Muscle of leg (tissue), 16 donors: ENCODE data around the gene EPC2. TPM values are rescaled to one million over a fixed set of nuclear protein-coding genes. Genes with fewer than 3 reads are reported as not detected.

Experiments used
- DNase-seq: peaks from one replicate; pipeline ENCODE4 v3.0.0; 2013
- H3K27ac ChIP-seq: one replicate; pipeline ENCODE4 v1.5.1; 2013; ENCODE audit warnings: mild to moderate bottlenecking, low read length, control low read depth
- H3K27me3 ChIP-seq: one replicate; pipeline ENCODE4 v1.6.1; 2013; ENCODE audit warnings: low read length; ENCODE audit not compliant: control insufficient read depth, insufficient read depth
- H3K36me3 ChIP-seq: one replicate; pipeline ENCODE4 v1.6.1; 2013; ENCODE audit warnings: low read length; ENCODE audit not compliant: control insufficient read depth, insufficient read depth
- H3K4me1 ChIP-seq: one replicate; pipeline ENCODE4 v1.6.1; 2013; ENCODE audit warnings: low read length; ENCODE audit not compliant: control insufficient read depth, insufficient read depth
- H3K4me3 ChIP-seq: one replicate; pipeline ENCODE4 v1.5.1; 2013; ENCODE audit warnings: low read length, control low read depth
- H3K9me3 ChIP-seq: replicated peaks from 2 replicates; pipeline ENCODE4 v1.6.1; 2013; ENCODE audit warnings: low read depth, low read length; ENCODE audit not compliant: control insufficient read depth
- WGBS: methylation state at CpG from one replicate; pipeline ENCODE4 v1.1.5; 2013; ENCODE audit warnings: missing lambda C conversion rate; ENCODE audit not compliant: insufficient coverage; 5-methylcytosine and 5-hydroxymethylcytosine counted together
- long read RNA-seq, 11 donors: transcript quantifications; one replicate each; lab custom pipeline, GENCODE V29; 2026
- polyA plus RNA-seq, 8 donors: library from polyadenylated mRNA; unstranded; fragments of 120-200 nt; gene quantifications; one replicate each; pipeline versions ENCODE4 v1.2.1 to v1.2.3, GENCODE V29; 2013; ENCODE audit warnings: inconsistent platforms in 1 of 8, low replicate concordance in 1 of 8; ENCODE audit not compliant: insufficient read length in 8 of 8, insufficient read depth in 1 of 8
- total RNA-seq: library from RNA; stranded (reverse); fragments of 120-200 nt; gene quantifications from one replicate; pipeline ENCODE4 v1.2.4, GENCODE V29; 2013

The EPC2 gene, protein sequence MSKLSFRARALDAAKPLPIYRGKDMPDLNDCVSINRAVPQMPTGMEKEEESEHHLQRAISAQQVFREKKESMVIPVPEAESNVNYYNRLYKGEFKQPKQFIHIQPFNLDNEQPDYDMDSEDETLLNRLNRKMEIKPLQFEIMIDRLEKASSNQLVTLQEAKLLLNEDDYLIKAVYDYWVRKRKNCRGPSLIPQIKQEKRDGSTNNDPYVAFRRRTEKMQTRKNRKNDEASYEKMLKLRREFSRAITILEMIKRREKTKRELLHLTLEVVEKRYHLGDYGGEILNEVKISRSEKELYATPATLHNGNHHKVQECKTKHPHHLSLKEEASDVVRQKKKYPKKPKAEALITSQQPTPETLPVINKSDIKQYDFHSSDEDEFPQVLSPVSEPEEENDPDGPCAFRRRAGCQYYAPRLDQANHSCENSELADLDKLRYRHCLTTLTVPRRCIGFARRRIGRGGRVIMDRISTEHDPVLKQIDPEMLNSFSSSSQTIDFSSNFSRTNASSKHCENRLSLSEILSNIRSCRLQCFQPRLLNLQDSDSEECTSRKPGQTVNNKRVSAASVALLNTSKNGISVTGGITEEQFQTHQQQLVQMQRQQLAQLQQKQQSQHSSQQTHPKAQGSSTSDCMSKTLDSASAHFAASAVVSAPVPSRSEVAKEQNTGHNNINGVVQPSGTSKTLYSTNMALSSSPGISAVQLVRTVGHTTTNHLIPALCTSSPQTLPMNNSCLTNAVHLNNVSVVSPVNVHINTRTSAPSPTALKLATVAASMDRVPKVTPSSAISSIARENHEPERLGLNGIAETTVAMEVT
- total RNA-seq (22.7 TPM), polyA plus RNA-seq (10 to 100 TPM; 18.9 to 30.0 (median 24.5) TPM)
- long read RNA-seq, donor 1: 0 reads
- long read RNA-seq, donor 2: 0 reads
- long read RNA-seq, donor 3, partial matches to known transcripts: 0 of 1 reads
- long read RNA-seq, donor 3, other reads (novel, unspliced or antisense): 0 of 1 reads
- long read RNA-seq, donor 4: 0 reads
- long read RNA-seq, donor 5, partial matches to known transcripts: 25 of 30 reads
- long read RNA-seq, donor 5, other reads (novel, unspliced or antisense): 0 of 30 reads
- long read RNA-seq, donor 6, partial matches to known transcripts: 0 of 4 reads
- long read RNA-seq, donor 6, other reads (novel, unspliced or antisense): 0 of 4 reads
- long read RNA-seq, donor 7, partial matches to known transcripts: 5 of 8 reads
- long read RNA-seq, donor 7, other reads (novel, unspliced or antisense): 0 of 8 reads
- long read RNA-seq, donor 8, partial matches to known transcripts: 0 of 1 reads
- long read RNA-seq, donor 8, other reads (novel, unspliced or antisense): 0 of 1 reads
- long read RNA-seq, donor 9: 0 reads
- long read RNA-seq, donor 10, partial matches to known transcripts: 0 of 2 reads
- long read RNA-seq, donor 10, other reads (novel, unspliced or antisense): 0 of 2 reads
- long read RNA-seq, donor 11: 0 reads

- H3K27me3 ChIP-seq: peaks cover 8% of the 10 kb centered on the region
- H3K9me3 ChIP-seq: no peaks in the 10 kb centered on the region
- DNase-seq: peak; percentile 95
- H3K27ac ChIP-seq: peak within 1 kb of the TSS; percentile 100
- under 1% methylated on average over 65 of the region's 94 CpGs for WGBS
- peak within 1 kb of the TSS; percentile 82 for H3K4me3 ChIP-seq
- H3K4me1 ChIP-seq: peaks cover 5% of the 10 kb centered on the region
- no peaks in the 10 kb centered on the region for H3K36me3 ChIP-seq
Observed at GRCh38 chr2:148643998-148644882, at the start of gene EPC2. TSS of gene EPC2 (plus strand) at chr2:148644751. CDS start at chr2:148645018, 267 bp downstream.

- peaks cover 3% of the 10 kb centered on the region for H3K9me3 ChIP-seq
- no peaks in the 10 kb centered on the region for H3K4me1 ChIP-seq
- H3K27ac ChIP-seq: no peak overlapping the region
- 82% methylated on average over 2 of the region's 4 CpGs for WGBS
- H3K36me3 ChIP-seq: no peaks in the 10 kb centered on the region
- no peaks in the 10 kb centered on the region for H3K27me3 ChIP-seq
- DNase-seq: no peak
- H3K4me3 ChIP-seq: no peak overlapping the region
Observed at GRCh38 chr2:148596018-148596417, 48.5 kb upstream of the EPC2 start.

- DNase-seq: peak; percentile 5
- Histone ChIP-seq H3K9me3 (peaks cover 7% of the 10 kb centered on the region), H3K4me1 (no peaks in the 10 kb centered on the region), H3K36me3 (no peaks in the 10 kb centered on the region), H3K27me3 (no peaks in the 10 kb centered on the region), H3K4me3 (no peak overlapping the region), H3K27ac (no peak overlapping the region)
- 65% methylated on average over 4 of the region's 4 CpGs for WGBS
Observed at GRCh38 chr2:148599109-148599991, 45.2 kb upstream of the EPC2 start.

- Histone ChIP-seq H3K9me3 (peaks cover 7% of the 10 kb centered on the region), H3K4me1 (no peaks in the 10 kb centered on the region), H3K36me3 (no peaks in the 10 kb centered on the region), H3K27me3 (no peaks in the 10 kb centered on the region), H3K4me3 (no peak overlapping the region), H3K27ac (no peak overlapping the region)
- WGBS: 100% methylated on average over 3 of the region's 10 CpGs
- DNase-seq: no peak
Observed at GRCh38 chr2:148602885-148603561, 41.5 kb upstream of the EPC2 start.

DNA sequence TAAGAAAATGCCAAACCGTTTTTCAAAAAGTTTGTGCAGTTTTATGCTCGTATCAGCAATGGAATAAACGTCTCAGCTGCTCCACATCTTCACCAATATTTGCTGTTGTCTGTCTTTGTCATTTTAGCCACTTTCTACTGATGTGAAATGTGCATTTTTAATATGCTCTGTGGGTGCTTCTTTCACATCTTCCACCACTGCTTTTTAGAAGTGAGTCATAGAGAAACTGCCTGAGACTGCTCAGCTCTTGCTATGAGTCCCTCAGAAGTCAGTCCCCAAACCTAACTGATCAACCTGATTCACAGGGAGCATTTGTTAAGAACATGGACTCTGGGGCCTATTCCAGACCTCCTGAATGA lies 41.0 kb upstream of the EPC2 start:
- H3K27ac ChIP-seq: no peak overlapping the region
- no peaks in the 10 kb centered on the region for H3K4me1 ChIP-seq
- DNase-seq: no peak
- no CpG with 5 or more reads among the region's 3 CpGs for WGBS
- no peaks in the 10 kb centered on the region for H3K36me3 ChIP-seq
- no peaks in the 10 kb centered on the region for H3K27me3 ChIP-seq
- peaks cover 7% of the 10 kb centered on the region for H3K9me3 ChIP-seq
- H3K4me3 ChIP-seq: no peak overlapping the region

- Histone ChIP-seq H3K27ac (no peak overlapping the region), H3K4me1 (no peaks in the 10 kb centered on the region), H3K36me3 (no peaks in the 10 kb centered on the region), H3K9me3 (peaks cover 7% of the 10 kb centered on the region), H3K4me3 (no peak overlapping the region), H3K27me3 (no peaks in the 10 kb centered on the region)
- no CpG with 5 or more reads among the region's 7 CpGs for WGBS
- DNase-seq: no peak
Observed at GRCh38 chr2:148604927-148605326, 39.6 kb upstream of the EPC2 start.

DNA sequence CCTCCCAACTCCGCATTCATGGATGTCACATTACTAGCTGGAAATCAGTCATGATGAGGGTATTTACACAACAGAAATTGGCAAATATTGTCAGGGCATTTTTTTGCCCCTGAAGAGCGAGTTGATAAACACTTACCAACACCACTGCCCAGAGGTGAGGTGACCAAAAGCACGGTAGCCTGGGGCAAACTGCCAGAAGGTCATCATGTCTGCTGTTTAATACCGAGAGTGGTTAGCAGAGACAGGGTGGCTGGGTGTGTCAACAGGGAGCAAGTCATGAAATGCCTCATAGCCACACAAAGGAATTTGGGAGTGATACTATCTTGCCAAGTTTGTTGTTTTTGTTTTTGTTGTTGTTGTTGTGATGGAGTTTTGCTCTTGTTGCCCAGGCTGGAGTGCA lies 37.0 kb upstream of the EPC2 start:
- Histone ChIP-seq H3K4me1 (no peaks in the 10 kb centered on the region), H3K27ac (no peak overlapping the region), H3K27me3 (no peaks in the 10 kb centered on the region), H3K9me3 (peaks cover 3% of the 10 kb centered on the region), H3K36me3 (no peaks in the 10 kb centered on the region), H3K4me3 (no peak overlapping the region)
- no peak for DNase-seq
- WGBS: 83% methylated on average over 1 of the region's 4 CpGs
